ENCODE measurements around the gene NFKBIB. TPM values are rescaled to one million over a fixed set of nuclear protein-coding genes. Genes with fewer than 3 reads are reported as not detected.
A peak's percentile ranks its signal among the peaks of the same experiment; 100 is the strongest.

The NFKBIB gene
- total and polyA plus RNA-seq, 2 of the 13 experiments (the other 11 are each of a cell fraction or from before 2014, with no cell fraction given) = 8.6 to 14.9 TPM

GRCh38 chr19:38942471-38943181, 42.9 kb downstream of the NFKBIB start (continued):
- TF ChIP-seq MNT (IDR thresholded peaks at IDR 0.05) = no peak
- peak; percentile 58; the same call in 1 of the 2 replicates for TF ChIP-seq AKAP8 (CRISPR knock-in tag; IDR thresholded peaks at IDR 0.05)
- TF ChIP-seq ZFY (CRISPR knock-in tag; IDR thresholded peaks at IDR 0.05) = no peak
- TF ChIP-seq SIX1 (CRISPR knock-in tag; IDR thresholded peaks at IDR 0.05; ENCODE audit: borderline replicate concordance) = no peak
- TF ChIP-seq ZFP82 (CRISPR knock-in tag; IDR thresholded peaks at IDR 0.05; ENCODE audit: borderline replicate concordance) = no peak
- TF ChIP-seq HCFC1 (IDR thresholded peaks at IDR 0.05; ENCODE audit: low read depth, low read length) = no peak
- no peak for TF ChIP-seq RORA (CRISPR knock-in tag; IDR thresholded peaks at IDR 0.05)
- TF ChIP-seq POLR2G (IDR thresholded peaks at IDR 0.05; ENCODE audit: low read depth, low read length) = 0 out of 2 replicates have a peak, but pooled peaks have one; percentile 10
- no peak for TF ChIP-seq SALL1 (CRISPR knock-in tag; IDR thresholded peaks at IDR 0.05)
- no peak for TF ChIP-seq HOXA3 (CRISPR knock-in tag; IDR thresholded peaks at IDR 0.05)
- no peak for TF ChIP-seq ZFP1 (CRISPR knock-in tag; IDR thresholded peaks at IDR 0.05)
- TF ChIP-seq POLR2A (IDR thresholded peaks at IDR 0.05; ENCODE audit: insufficient read depth in 1 of 2, low read depth in 2 of 2, low read length in 2 of 2) = peak in 1 of 2 experiments; percentile 23; a peak in 2 of 4 replicates
- TF ChIP-seq TERF1 (CRISPR knock-in tag; IDR thresholded peaks at IDR 0.05) = no peak
- no peak for TF ChIP-seq DNMT3B (CRISPR knock-in tag; conservative IDR thresholded peaks at IDR 0.05)
- TF ChIP-seq ZBTB20 (CRISPR knock-in tag; IDR thresholded peaks at IDR 0.05; ENCODE audit: borderline replicate concordance, low read depth) = no peak
- no peak for TF ChIP-seq SALL2 (CRISPR knock-in tag; IDR thresholded peaks at IDR 0.05)
- TF ChIP-seq NONO (IDR thresholded peaks at IDR 0.05) = no peak
- 0 out of 2 replicates have a peak, but pooled peaks have one; percentile 17 for TF ChIP-seq NONO (CRISPR knock-in tag; conservative IDR thresholded peaks at IDR 0.05)
- no peak for TF ChIP-seq RAD51 (IDR thresholded peaks at IDR 0.05; ENCODE audit: borderline replicate concordance)
- no peak for TF ChIP-seq RNF219 (CRISPR knock-in tag; IDR thresholded peaks at IDR 0.05)
- no peak for TF ChIP-seq ZSCAN25 (CRISPR knock-in tag; IDR thresholded peaks at IDR 0.05)
- no peak for TF ChIP-seq ZNF256 (CRISPR knock-in tag; conservative IDR thresholded peaks at IDR 0.05)
